Natural killer cell (primary cell): ENCODE measurements around the gene PGC. TPM values are rescaled to one million over a fixed set of nuclear protein-coding genes. Genes with fewer than 3 reads are reported as not detected.

Experiments
- ATAC-seq, 3 donors: fragments of 150-1000 bp in 2 of 3; fragments of 200-7000 bp in 1 of 3; cut with Tn5 transposase; 1 replicate in 1 of 3; 2 replicates in 2 of 3; pipeline ENCODE4 v1.10.0; 2021; ENCODE audit warnings: mild to moderate bottlenecking in 2 of 3, moderate library complexity in 2 of 3
- DNase-seq, 2 donors: peaks; one replicate each; pipeline versions ENCODE4 v3.0.0 to v3.0.0-alpha.2; 2013 to 2021; ENCODE audit warnings: mixed read lengths in 1 of 2
- H3K27ac ChIP-seq: one replicate; pipeline ENCODE4 v1.5.1; 2013; ENCODE audit warnings: mild to moderate bottlenecking, low read length
- H3K27me3 ChIP-seq: one replicate; pipeline ENCODE4 v1.6.1; 2013; ENCODE audit warnings: low read length; ENCODE audit not compliant: control insufficient read depth, insufficient read depth
- H3K36me3 ChIP-seq: one replicate; pipeline ENCODE4 v1.6.1; 2013; ENCODE audit warnings: low read length; ENCODE audit not compliant: control insufficient read depth, insufficient read depth
- H3K4me1 ChIP-seq: one replicate; pipeline ENCODE4 v1.6.1; 2013; ENCODE audit warnings: low read length; ENCODE audit not compliant: control insufficient read depth, insufficient read depth
- H3K4me3 ChIP-seq: one replicate; pipeline ENCODE4 v1.5.1; 2013; ENCODE audit warnings: low read length
- H3K9me3 ChIP-seq: one replicate; pipeline ENCODE4 v1.6.1; 2013; ENCODE audit warnings: low read length; ENCODE audit not compliant: control insufficient read depth, insufficient read depth
- H3K27ac Mint-ChIP-seq, 2 donors: one replicate each; pipeline ENCODE4 v1.8.0; 2022; ENCODE audit warnings: mild to moderate bottlenecking in 2 of 2, mixed read lengths in 2 of 2, moderate library complexity in 1 of 2
- H3K27me3 Mint-ChIP-seq, 2 donors: one replicate each; pipeline ENCODE4 v1.8.0; 2022; ENCODE audit warnings: low read depth in 2 of 2, mixed read lengths in 2 of 2
- H3K36me3 Mint-ChIP-seq: one replicate; pipeline ENCODE4 v1.8.0; 2022; ENCODE audit warnings: mixed read lengths
- H3K4me1 Mint-ChIP-seq, 2 donors: one replicate each; pipeline ENCODE4 v1.8.0; 2022; ENCODE audit warnings: mixed read lengths in 2 of 2
- H3K4me3 Mint-ChIP-seq: one replicate; pipeline ENCODE4 v1.8.0; 2022; ENCODE audit warnings: mild to moderate bottlenecking, moderate library complexity, mixed read lengths
- H3K9me3 Mint-ChIP-seq, 2 donors: one replicate each; pipeline ENCODE4 v1.8.0; 2022; ENCODE audit warnings: mixed read lengths in 2 of 2
- WGBS: methylation state at CpG from one replicate; pipeline ENCODE4 v1.1.7; 2013; ENCODE audit warnings: missing lambda C conversion rate; ENCODE audit not compliant: insufficient coverage; 5-methylcytosine and 5-hydroxymethylcytosine counted together
- intact Hi-C: fragments of 100-400 bp; cut with micrococcal nuclease; formaldehyde crosslinking; loops from one replicate; pipeline ENCODE4 v1.14.2; 2022
- total RNA-seq, 4 donors: library from RNA; stranded (reverse); fragments of 120-200 nt in 1 of 4; gene quantifications; one replicate each; pipeline versions ENCODE4 v1.2.3 to v1.2.4, GENCODE V29; 2013 to 2022
- TF ChIP-seq, protein P1 (sequence below): fragments of 200-600 bp; IDR thresholded peaks from one replicate; pipeline ENCODE4 v1.8.0; 2022; ENCODE audit warnings: antibody characterized with exemption

PGC gene
- total RNA-seq, 3 donors from 2014 or later (not counting 1 experiment from before 2014, with no cell fraction given), result not detected

- no peaks in the 10 kb centered on the region for H3K9me3 ChIP-seq
- DNase-seq, result no peak
- no peak overlapping the region for H3K4me3 ChIP-seq
- peaks cover 14% of the 10 kb centered on the region for H3K4me1 ChIP-seq
- no peaks in the 10 kb centered on the region for H3K27me3 ChIP-seq
- intact Hi-C loops, result no loop called here
- Mint-ChIP-seq H3K27me3 (no peaks in the 10 kb centered on the region), H3K9me3 (no peaks in the 10 kb centered on the region), H3K36me3 (peaks cover 13% of the 10 kb centered on the region), H3K4me1 (peaks cover 0 to 9% of the 10 kb centered on the region in 2 donors), H3K4me3 (no peak overlapping the region), H3K27ac (no peak overlapping the region)
- 96% methylated on average over 30 of the region's 30 CpGs for WGBS
- TF ChIP-seq, protein P1, sequence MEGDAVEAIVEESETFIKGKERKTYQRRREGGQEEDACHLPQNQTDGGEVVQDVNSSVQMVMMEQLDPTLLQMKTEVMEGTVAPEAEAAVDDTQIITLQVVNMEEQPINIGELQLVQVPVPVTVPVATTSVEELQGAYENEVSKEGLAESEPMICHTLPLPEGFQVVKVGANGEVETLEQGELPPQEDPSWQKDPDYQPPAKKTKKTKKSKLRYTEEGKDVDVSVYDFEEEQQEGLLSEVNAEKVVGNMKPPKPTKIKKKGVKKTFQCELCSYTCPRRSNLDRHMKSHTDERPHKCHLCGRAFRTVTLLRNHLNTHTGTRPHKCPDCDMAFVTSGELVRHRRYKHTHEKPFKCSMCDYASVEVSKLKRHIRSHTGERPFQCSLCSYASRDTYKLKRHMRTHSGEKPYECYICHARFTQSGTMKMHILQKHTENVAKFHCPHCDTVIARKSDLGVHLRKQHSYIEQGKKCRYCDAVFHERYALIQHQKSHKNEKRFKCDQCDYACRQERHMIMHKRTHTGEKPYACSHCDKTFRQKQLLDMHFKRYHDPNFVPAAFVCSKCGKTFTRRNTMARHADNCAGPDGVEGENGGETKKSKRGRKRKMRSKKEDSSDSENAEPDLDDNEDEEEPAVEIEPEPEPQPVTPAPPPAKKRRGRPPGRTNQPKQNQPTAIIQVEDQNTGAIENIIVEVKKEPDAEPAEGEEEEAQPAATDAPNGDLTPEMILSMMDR, result no peak
- no peak overlapping the region for H3K27ac ChIP-seq
- no peak for ATAC-seq
- peaks cover 37% of the 10 kb centered on the region for H3K36me3 ChIP-seq
Measured at GRCh38 chr6:41770381-41771057, 23.3 kb upstream of the PGC start.

- TF ChIP-seq, protein P1, result no peak
- no peak overlapping the region for H3K27ac Mint-ChIP-seq
- peaks cover 5% of the 10 kb centered on the region for H3K36me3 Mint-ChIP-seq
- 96% methylated on average over 8 of the region's 8 CpGs for WGBS
- peaks cover 26% of the 10 kb centered on the region for H3K36me3 ChIP-seq
- no peak overlapping the region for H3K27ac ChIP-seq
- intact Hi-C loops, result no loop called here
- H3K4me1 Mint-ChIP-seq, result peaks cover 0 to 9% of the 10 kb centered on the region in 2 donors
- no peak for DNase-seq
- no peaks in the 10 kb centered on the region for H3K27me3 Mint-ChIP-seq
- no peaks in the 10 kb centered on the region for H3K9me3 ChIP-seq
- H3K4me3 ChIP-seq, result no peak overlapping the region
- H3K4me1 ChIP-seq, result peaks cover 14% of the 10 kb centered on the region
- no peaks in the 10 kb centered on the region for H3K27me3 ChIP-seq
- no peak overlapping the region for H3K4me3 Mint-ChIP-seq
- H3K9me3 Mint-ChIP-seq, result no peaks in the 10 kb centered on the region
- no peak for ATAC-seq
Measured at GRCh38 chr6:41769376-41769775, 22.2 kb upstream of the PGC start.

GRCh38 chr6:41768545-41769308, 21.5 kb upstream of the PGC start:
- intact Hi-C loops, result no loop called here
- no peak for ATAC-seq
- H3K4me3 Mint-ChIP-seq, result no peak overlapping the region
- Histone ChIP-seq H3K4me1 (peaks cover 14% of the 10 kb centered on the region), H3K9me3 (no peaks in the 10 kb centered on the region), H3K4me3 (no peak overlapping the region), H3K36me3 (peaks cover 23% of the 10 kb centered on the region), H3K27me3 (no peaks in the 10 kb centered on the region), H3K27ac (peak overlapping the region; percentile 51)
- H3K27me3 Mint-ChIP-seq, result no peaks in the 10 kb centered on the region
- no peaks in the 10 kb centered on the region for H3K36me3 Mint-ChIP-seq
- 54% methylated on average over 10 of the region's 10 CpGs for WGBS
- H3K27ac Mint-ChIP-seq, result peak overlapping the region in 1 of 2 donors; percentile 62
- peaks cover 0 to 9% of the 10 kb centered on the region in 2 donors for H3K4me1 Mint-ChIP-seq
- DNase-seq, result no peak
- TF ChIP-seq, protein P1, result no peak
- H3K9me3 Mint-ChIP-seq, result no peaks in the 10 kb centered on the region
